ENCODE results near the gene SKA3. TPM values are rescaled to one million over a fixed set of nuclear protein-coding genes. Genes with fewer than 3 reads are reported as not detected.

SKA3 gene
- polyA plus RNA-seq, 1 donor (not counting 4 experiments of a cell fraction or from before 2014, with no cell fraction given): 13.4 TPM

DNA sequence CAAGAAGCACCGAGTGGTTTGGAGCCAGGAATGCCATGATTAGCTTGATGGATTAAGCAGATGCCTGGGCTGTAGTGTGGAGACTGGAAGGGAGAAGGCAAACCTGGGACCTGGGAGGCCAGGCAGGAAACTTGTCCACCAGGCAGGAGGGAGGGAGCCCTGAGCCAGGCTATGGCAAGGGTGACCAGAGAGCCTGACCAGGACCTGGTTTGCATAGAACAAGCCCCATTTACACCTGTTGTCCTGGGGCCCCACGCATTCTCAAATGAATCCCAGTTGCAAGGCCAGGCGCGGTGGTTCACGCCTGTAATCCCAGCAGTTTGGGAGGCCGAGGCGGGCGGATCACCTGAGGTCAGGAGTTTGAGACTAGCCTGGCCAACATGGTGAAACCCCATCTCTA is 64.8 kb downstream of the SKA3 start:
- no peak overlapping the region for H3K27ac ChIP-seq (ENCODE audit: control insufficient read depth, insufficient read depth, low read length)
- FAIRE-seq: no peak
- H3K4me1 ChIP-seq (ENCODE audit: control insufficient read depth, extremely low read depth, insufficient read depth, low read length): no peaks in the 10 kb centered on the region
- DNase-seq (ENCODE audit: low read depth, low spot score): no peak
- no peak overlapping the region for H3K9ac ChIP-seq (ENCODE audit: control insufficient read depth, extremely low read depth, insufficient read depth, low read length)
- no peaks in the 10 kb centered on the region for H3K79me2 ChIP-seq (ENCODE audit: control insufficient read depth, insufficient read depth, low read length)
- H3K36me3 ChIP-seq (ENCODE audit: control insufficient read depth in 2 of 2, extremely low read depth in 1 of 2, insufficient read depth in 2 of 2, low read length in 2 of 2): no peaks in the 10 kb centered on the region
- H3K9me3 ChIP-seq (ENCODE audit: control insufficient read depth, low read depth, low read length): no peaks in the 10 kb centered on the region
- no peaks in the 10 kb centered on the region for H4K20me1 ChIP-seq (ENCODE audit: control insufficient read depth, extremely low read depth, insufficient read depth, low read length)
- dilution Hi-C loops (cut with MboI; ENCODE audit: extremely low pct_ligation_motif_present, low sequenced_read_pairs): no loop called here
- no peaks in the 10 kb centered on the region for H3K9me1 ChIP-seq (ENCODE audit: control insufficient read depth, extremely low read depth, insufficient read depth, low read length)
- H3K4me3 ChIP-seq (ENCODE audit: control insufficient read depth in 2 of 3, extremely low read depth in 1 of 3, insufficient read depth in 2 of 3, low read depth in 1 of 3, low read length in 3 of 3): no peak overlapping the region
- H2AFZ ChIP-seq (ENCODE audit: control insufficient read depth, low read length): no peak overlapping the region
- no peak for TF ChIP-seq CTCF (optimal IDR thresholded peaks at IDR 0.05 in 1 of 3, IDR thresholded peaks at IDR 0.05 in 1 of 3, conservative IDR thresholded peaks at IDR 0.05 in 1 of 3; ENCODE audit: extremely low read depth in 1 of 3, insufficient read depth in 2 of 3, low read length in 3 of 3)
- TF ChIP-seq EZH2 (IDR thresholded peaks at IDR 0.05; ENCODE audit: low read length): no peak
- no peaks in the 10 kb centered on the region for H3K27me3 ChIP-seq (ENCODE audit: control insufficient read depth, extremely low read depth, insufficient read depth, low read length)
- H3K4me2 ChIP-seq (ENCODE audit: control insufficient read depth, extremely low read depth, insufficient read depth, low read depth, low read length): no peak overlapping the region

DNA sequence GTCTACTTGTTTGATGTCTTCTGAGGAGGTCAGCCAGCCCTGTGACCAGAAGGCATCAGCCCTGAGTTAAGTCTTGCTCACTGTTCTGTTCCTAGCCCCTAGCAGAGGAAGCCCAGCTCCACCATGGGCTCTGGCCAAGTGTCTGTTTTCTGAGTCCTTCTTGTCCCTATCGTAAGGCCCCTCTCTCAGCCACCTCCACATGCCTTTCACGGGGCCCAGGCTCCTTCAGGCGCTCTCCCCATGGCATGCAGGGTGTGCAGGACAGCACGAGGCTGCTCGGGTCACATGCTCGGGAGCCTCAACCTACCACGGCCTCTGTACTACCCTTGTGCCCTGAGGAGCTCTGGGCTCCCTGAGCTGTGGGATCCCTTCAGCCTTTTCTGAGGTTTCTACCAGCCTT is 67.2 kb downstream of the SKA3 start:
- Histone ChIP-seq H3K9me3 (ENCODE audit: control insufficient read depth, low read depth, low read length) (no peaks in the 10 kb centered on the region), H3K27me3 (ENCODE audit: control insufficient read depth, extremely low read depth, insufficient read depth, low read length) (no peaks in the 10 kb centered on the region), H3K79me2 (ENCODE audit: control insufficient read depth, insufficient read depth, low read length) (no peaks in the 10 kb centered on the region), H4K20me1 (ENCODE audit: control insufficient read depth, extremely low read depth, insufficient read depth, low read length) (no peaks in the 10 kb centered on the region), H3K9ac (ENCODE audit: control insufficient read depth, extremely low read depth, insufficient read depth, low read length) (no peak overlapping the region), H3K4me2 (ENCODE audit: control insufficient read depth, extremely low read depth, insufficient read depth, low read depth, low read length) (no peak overlapping the region), H3K9me1 (ENCODE audit: control insufficient read depth, extremely low read depth, insufficient read depth, low read length) (no peaks in the 10 kb centered on the region), H3K27ac (ENCODE audit: control insufficient read depth, insufficient read depth, low read length) (no peak overlapping the region), H2AFZ (ENCODE audit: control insufficient read depth, low read length) (no peak overlapping the region), H3K36me3 (ENCODE audit: control insufficient read depth in 2 of 2, extremely low read depth in 1 of 2, insufficient read depth in 2 of 2, low read length in 2 of 2) (no peaks in the 10 kb centered on the region), H3K4me1 (ENCODE audit: control insufficient read depth, extremely low read depth, insufficient read depth, low read length) (no peaks in the 10 kb centered on the region), H3K4me3 (ENCODE audit: control insufficient read depth in 2 of 3, extremely low read depth in 1 of 3, insufficient read depth in 2 of 3, low read depth in 1 of 3, low read length in 3 of 3) (no peak overlapping the region)
- no peak for FAIRE-seq
- no peak for DNase-seq (ENCODE audit: low read depth, low spot score)
- dilution Hi-C loops (cut with MboI; ENCODE audit: extremely low pct_ligation_motif_present, low sequenced_read_pairs): no loop called here
- no peak for TF ChIP-seq EZH2 (IDR thresholded peaks at IDR 0.05; ENCODE audit: low read length)
- TF ChIP-seq CTCF (optimal IDR thresholded peaks at IDR 0.05 in 1 of 3, IDR thresholded peaks at IDR 0.05 in 1 of 3, conservative IDR thresholded peaks at IDR 0.05 in 1 of 3; ENCODE audit: extremely low read depth in 1 of 3, insufficient read depth in 2 of 3, low read length in 3 of 3): no peak
